DND-41 (cell line): ENCODE measurements around the gene MLF1.

Source experiments
- CTCF ChIP-seq: IDR thresholded peaks from 2 replicates; pipeline ENCODE4 v1.5.1; 2012; ENCODE audit warnings: borderline replicate concordance, low read length, moderate library complexity, mild to moderate bottlenecking; ENCODE audit not compliant: poor library complexity, severe bottlenecking; ENCODE audit errors: extremely low read depth
- EZH2 ChIP-seq: IDR thresholded peaks from 3 replicates; pipeline ENCODE4 v1.6.1; 2012; ENCODE audit warnings: borderline replicate concordance, low read depth, mild to moderate bottlenecking, moderate library complexity, low read length, inconsistent platforms; ENCODE audit not compliant: severe bottlenecking

- no peak for TF ChIP-seq CTCF
- no peak for TF ChIP-seq EZH2
Measured at GRCh38 chr3:158540066-158540465, 30.9 kb upstream of the MLF1 start.
